Ovary (tissue), 3 donors: ENCODE measurements around the gene ZCCHC17.
A peak's percentile ranks its signal among the peaks of the same experiment; 100 is the strongest.

Experiments used
- EP300 ChIP-seq: sonication (generic); formaldehyde crosslinking; IDR thresholded peaks from one replicate; pipeline ENCODE4 v1.6.1; 2017; ENCODE audit warnings: antibody characterized with exemption
- POLR2A ChIP-seq: fragments of 450-650 bp; IDR thresholded peaks from one replicate; pipeline ENCODE4 v1.6.1; 2017; ENCODE audit warnings: antibody characterized with exemption, mild to moderate bottlenecking, moderate library complexity
- TF ChIP-seq, protein P1 (sequence below), 3 donors: fragments of 450-650 bp in 2 of 3; fragments of 200-600 bp in 1 of 3; IDR thresholded peaks; one replicate each; pipeline versions ENCODE4 v1.5.1 to v1.8.0; 2016 to 2022; ENCODE audit warnings: antibody characterized with exemption in 3 of 3, mild to moderate bottlenecking in 1 of 3
- donor health status: DM: no; HTN: no; CAD: no.

DNA sequence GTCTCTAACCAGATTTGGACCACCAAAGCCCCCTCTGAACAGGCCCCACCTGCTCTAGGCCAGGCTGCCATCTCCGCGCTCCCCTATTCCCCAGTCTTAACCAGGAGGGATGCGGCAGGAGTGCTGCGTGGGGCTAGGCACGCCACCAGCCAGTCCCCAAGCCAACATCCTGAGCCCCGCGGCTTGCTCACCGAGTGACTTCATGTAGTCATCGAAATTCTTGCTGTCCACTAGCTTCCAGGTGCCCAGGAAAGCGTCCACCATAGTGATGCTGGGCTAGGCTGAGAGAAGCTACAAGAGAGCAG, 75.9 kb downstream of the ZCCHC17 start:
- TF ChIP-seq POLR2A (peak; percentile 28), EP300 (no peak)
- TF ChIP-seq, protein P1, sequence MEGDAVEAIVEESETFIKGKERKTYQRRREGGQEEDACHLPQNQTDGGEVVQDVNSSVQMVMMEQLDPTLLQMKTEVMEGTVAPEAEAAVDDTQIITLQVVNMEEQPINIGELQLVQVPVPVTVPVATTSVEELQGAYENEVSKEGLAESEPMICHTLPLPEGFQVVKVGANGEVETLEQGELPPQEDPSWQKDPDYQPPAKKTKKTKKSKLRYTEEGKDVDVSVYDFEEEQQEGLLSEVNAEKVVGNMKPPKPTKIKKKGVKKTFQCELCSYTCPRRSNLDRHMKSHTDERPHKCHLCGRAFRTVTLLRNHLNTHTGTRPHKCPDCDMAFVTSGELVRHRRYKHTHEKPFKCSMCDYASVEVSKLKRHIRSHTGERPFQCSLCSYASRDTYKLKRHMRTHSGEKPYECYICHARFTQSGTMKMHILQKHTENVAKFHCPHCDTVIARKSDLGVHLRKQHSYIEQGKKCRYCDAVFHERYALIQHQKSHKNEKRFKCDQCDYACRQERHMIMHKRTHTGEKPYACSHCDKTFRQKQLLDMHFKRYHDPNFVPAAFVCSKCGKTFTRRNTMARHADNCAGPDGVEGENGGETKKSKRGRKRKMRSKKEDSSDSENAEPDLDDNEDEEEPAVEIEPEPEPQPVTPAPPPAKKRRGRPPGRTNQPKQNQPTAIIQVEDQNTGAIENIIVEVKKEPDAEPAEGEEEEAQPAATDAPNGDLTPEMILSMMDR (IDR thresholded peaks at IDR 0.05): no peak
